IMR-90 (cell line): ENCODE data around the gene FOXI3. TPM values are rescaled to one million over a fixed set of nuclear protein-coding genes. Genes with fewer than 3 reads are reported as not detected.

Source experiments
- ATAC-seq: fragments of 200-7000 bp; cut with Tn5 transposase; 2 replicates; pipeline ENCODE4 v1.9.1; 2020; ENCODE audit warnings: low read depth, mild to moderate bottlenecking, moderate library complexity
- BruUV-seq: library from RNA; stranded (reverse); fragments of 400-500 nt; replicated peaks from 2 replicates; lab custom pipeline; 2021; lab: Mats Ljungman, UMichigan
- CTCF ChIA-PET: fragments of 300-600 bp; formaldehyde crosslinking; extraction: SDS; loops from one replicate; lab custom pipeline; 2021; ENCODE audit warnings: antibody characterized with exemption; lab: Yijun Ruan, JAX
- POLR2A ChIA-PET: fragments of 300-600 bp; sonication (Branson Sonifier 250); formaldehyde crosslinking; loops from one replicate; lab custom pipeline; 2022; ENCODE audit warnings: antibody characterized with exemption; ENCODE audit not compliant: unreplicated experiment; lab: Charles Lee
- DNase-seq: peaks from one replicate; pipeline ENCODE4 v3.0.0; 2013
- H2AFZ ChIP-seq: replicated peaks from 2 replicates; pipeline ENCODE3; 2013; ENCODE audit warnings: low read length, mild to moderate bottlenecking; ENCODE audit not compliant: poor library complexity
- H2AK5ac ChIP-seq: 2 replicates; pipeline ENCODE4 v1.6.1; 2013; ENCODE audit warnings: low read depth, low read length, inconsistent platforms
- H2AK9ac ChIP-seq: replicated peaks from 2 replicates; pipeline ENCODE3; 2013; ENCODE audit warnings: mild to moderate bottlenecking, low read depth, low read length, moderate library complexity; ENCODE audit not compliant: poor library complexity
- H2BK120ac ChIP-seq: 2 replicates; pipeline ENCODE4 v1.6.1; 2013; ENCODE audit warnings: low read depth, low read length, inconsistent platforms
- H2BK15ac ChIP-seq: 3 replicates; pipeline ENCODE4 v1.6.1; 2013; ENCODE audit warnings: low read depth, low read length, inconsistent platforms
- H2BK20ac ChIP-seq: 2 replicates; pipeline ENCODE4 v1.6.1; 2013; ENCODE audit warnings: low read depth, mild to moderate bottlenecking, inconsistent platforms, low read length, moderate library complexity
- H2BK5ac ChIP-seq: 2 replicates; pipeline ENCODE4 v1.6.1; 2013; ENCODE audit warnings: mild to moderate bottlenecking, low read depth, low read length, inconsistent platforms; ENCODE audit not compliant: poor library complexity, severe bottlenecking
- H3K14ac ChIP-seq: replicated peaks from 2 replicates; pipeline ENCODE4 v1.6.1; 2013; ENCODE audit warnings: low read depth, low read length, inconsistent platforms
- H3K18ac ChIP-seq: 2 replicates; pipeline ENCODE4 v1.6.1; 2013; ENCODE audit warnings: low read depth, low read length, control low read depth
- H3K23ac ChIP-seq: 2 replicates; pipeline ENCODE4 v1.6.1; 2013; ENCODE audit warnings: low read depth, low read length, inconsistent platforms
- H3K27ac ChIP-seq: 2 replicates; pipeline ENCODE4 v1.5.1; 2013; ENCODE audit warnings: mild to moderate bottlenecking, control low read depth, low read length; ENCODE audit not compliant: insufficient read depth
- H3K27me3 ChIP-seq: 2 replicates; pipeline ENCODE4 v1.6.1; 2013; ENCODE audit warnings: low read length; ENCODE audit not compliant: control insufficient read depth, insufficient read depth
- H3K36me3 ChIP-seq: 2 replicates; pipeline ENCODE4 v1.6.1; 2013; ENCODE audit warnings: low read length, mixed read lengths; ENCODE audit not compliant: control insufficient read depth, insufficient read depth
- H3K4ac ChIP-seq: 2 replicates; pipeline ENCODE4 v1.6.1; 2013; ENCODE audit warnings: low read depth, low read length, inconsistent platforms
- H3K4me1 ChIP-seq: 2 replicates; pipeline ENCODE4 v1.6.1; 2013; ENCODE audit warnings: low read length, mixed read lengths; ENCODE audit not compliant: control insufficient read depth, insufficient read depth
- H3K4me2 ChIP-seq: 2 replicates; pipeline ENCODE4 v1.6.1; 2013; ENCODE audit warnings: low read depth, mild to moderate bottlenecking, control low read depth, low read length, moderate library complexity
- H3K4me3 ChIP-seq: 2 replicates; pipeline ENCODE4 v1.5.1; 2013; ENCODE audit warnings: low read depth, mild to moderate bottlenecking, control low read depth, low read length, moderate library complexity; ENCODE audit not compliant: insufficient read depth
- H3K56ac ChIP-seq: 2 replicates; pipeline ENCODE4 v1.6.1; 2013; ENCODE audit warnings: low read length, inconsistent platforms; ENCODE audit not compliant: insufficient read depth; ENCODE audit errors: extremely low read depth
- H3K79me1 ChIP-seq, 2 experiments: 2 replicates each; pipeline ENCODE4 v1.6.1; 2013; ENCODE audit warnings: low read length in 2 of 2, inconsistent platforms in 1 of 2, low read depth in 1 of 2
- H3K9ac ChIP-seq: 2 replicates; pipeline ENCODE4 v1.6.1; 2013; ENCODE audit warnings: low read depth, low read length, control low read depth
- H3K9me1 ChIP-seq: 2 replicates; pipeline ENCODE4 v1.6.1; 2013; ENCODE audit warnings: low read length, inconsistent platforms; ENCODE audit not compliant: insufficient read depth
- H3K9me3 ChIP-seq: 2 replicates; pipeline ENCODE4 v1.6.1; 2013; ENCODE audit warnings: low read length; ENCODE audit not compliant: control insufficient read depth, insufficient read depth
- H4K20me1 ChIP-seq: 2 replicates; pipeline ENCODE4 v1.6.1; 2013; ENCODE audit warnings: low read length, inconsistent platforms; ENCODE audit not compliant: insufficient read depth
- H4K5ac ChIP-seq: 2 replicates; pipeline ENCODE4 v1.6.1; 2013; ENCODE audit warnings: mild to moderate bottlenecking, low read depth, low read length, control low read depth
- H4K8ac ChIP-seq, 2 experiments: 2 replicates each; pipeline ENCODE4 v1.6.1; 2013; ENCODE audit warnings: low read depth in 2 of 2, low read length in 2 of 2, control low read depth in 1 of 2, inconsistent platforms in 1 of 2
- H4K91ac ChIP-seq: 2 replicates; pipeline ENCODE4 v1.6.1; 2013; ENCODE audit warnings: low read depth, low read length, inconsistent platforms; ENCODE audit not compliant: insufficient read depth
- BHLHE40 ChIP-seq: fragments of 150-350 bp; IDR thresholded peaks from 2 replicates; pipeline ENCODE4 v1.6.1; 2016; ENCODE audit warnings: mild to moderate bottlenecking, low read depth, low read length
- CEBPB ChIP-seq: IDR thresholded peaks from 2 replicates; pipeline ENCODE4 v1.6.1; 2012; ENCODE audit warnings: low read depth, low read length, improper control_type of control experiment
- CHD1 ChIP-seq: IDR thresholded peaks from 2 replicates; pipeline ENCODE4 v1.6.1; 2012; ENCODE audit warnings: low read depth, low read length, improper control_type of control experiment
- ELK1 ChIP-seq: fragments of 150-350 bp; IDR thresholded peaks from 2 replicates; pipeline ENCODE4 v1.6.1; 2016; ENCODE audit warnings: low read depth, mild to moderate bottlenecking, low read length, moderate library complexity, borderline replicate concordance
- FOS ChIP-seq: fragments of 150-350 bp; IDR thresholded peaks from 2 replicates; pipeline ENCODE4 v1.6.1; 2016; ENCODE audit warnings: low read depth, low read length
- MAFK ChIP-seq: IDR thresholded peaks from 2 replicates; pipeline ENCODE4 v1.6.1; 2012; ENCODE audit warnings: low read depth, low read length, improper control_type of control experiment
- MAZ ChIP-seq: IDR thresholded peaks from 2 replicates; pipeline ENCODE4 v1.6.1; 2012; ENCODE audit warnings: low read depth, mild to moderate bottlenecking, low read length, improper control_type of control experiment, moderate library complexity, borderline replicate concordance
- MXI1 ChIP-seq: IDR thresholded peaks from 2 replicates; pipeline ENCODE4 v1.6.1; 2012; ENCODE audit warnings: low read depth, mild to moderate bottlenecking, low read length, moderate library complexity, borderline replicate concordance
- NFE2L2 ChIP-seq: fragments of 150-350 bp; IDR thresholded peaks from 2 replicates; pipeline ENCODE4 v1.6.1; 2016; ENCODE audit warnings: low read depth, mild to moderate bottlenecking, low read length
- POLR2A ChIP-seq: IDR thresholded peaks from 2 replicates; pipeline ENCODE4 v1.6.1; 2012; ENCODE audit warnings: mild to moderate bottlenecking, low read depth, low read length
- RAD21 ChIP-seq: IDR thresholded peaks from 2 replicates; pipeline ENCODE4 v1.6.1; 2012; ENCODE audit warnings: low read length, improper control_type of control experiment
- RCOR1 ChIP-seq: IDR thresholded peaks from 2 replicates; pipeline ENCODE4 v1.6.1; 2012; ENCODE audit warnings: mild to moderate bottlenecking, low read length, improper control_type of control experiment; ENCODE audit not compliant: insufficient replicate concordance
- RFX5 ChIP-seq: IDR thresholded peaks from 2 replicates; pipeline ENCODE4 v1.8.0; 2012; ENCODE audit warnings: low read depth, mild to moderate bottlenecking, low read length, moderate library complexity
- SMC3 ChIP-seq: fragments of 150-350 bp; IDR thresholded peaks from 2 replicates; pipeline ENCODE4 v1.6.1; 2016; ENCODE audit warnings: low read depth, mild to moderate bottlenecking, antibody characterized with exemption, low read length, moderate library complexity
- USF2 ChIP-seq: fragments of 150-350 bp; IDR thresholded peaks from 2 replicates; pipeline ENCODE4 v1.6.1; 2017; ENCODE audit warnings: mild to moderate bottlenecking, antibody characterized with exemption, low read length, low read depth
- WGBS, 2 experiments: methylation state at CpG; one replicate each; pipeline versions ENCODE4 v1.1.5 to v1.1.7; 2013; ENCODE audit warnings: missing lambda C conversion rate in 2 of 2; ENCODE audit not compliant: insufficient read length in 1 of 2; ENCODE audit errors: extremely low coverage in 2 of 2; 5-methylcytosine and 5-hydroxymethylcytosine counted together
- dilution Hi-C: fragments of 300-500 bp; cut with HindIII; formaldehyde crosslinking; loops from one replicate; pipeline ENCODE4 v1.14.3; 2018; ENCODE audit warnings: low sequenced_read_pairs; ENCODE audit not compliant: unreplicated experiment
- in situ Hi-C: fragments of 300-500 bp; cut with MboI; formaldehyde crosslinking; loops from 3 replicates; pipeline ENCODE4 v1.14.3; 2019; ENCODE audit warnings: low sequenced_read_pairs, inconsistent platforms, mixed read lengths
- intact Hi-C: fragments of 100-400 bp; cut with micrococcal nuclease; formaldehyde crosslinking; loops from 2 replicates; pipeline ENCODE4 v1.10.0; 2022
- polyA plus RNA-seq, 3 experiments: library from polyadenylated mRNA; depleted of rRNA; stranded (reverse); fragments of >200 nt; gene quantifications; 2 replicates each; pipeline ENCODE4 v1.2.3, GENCODE V29; 2012; ENCODE audit warnings: low replicate concordance in 1 of 3
- total RNA-seq: library from RNA; depleted of rRNA; stranded (reverse); fragments of >200 nt; gene quantifications from 2 replicates; pipeline ENCODE4 v1.2.3, GENCODE V29; 2012

FOXI3 gene
- total and polyA plus RNA-seq, 2 of the 4 experiments (the other 2 are of a cell fraction), result not detected

GRCh38 chr2:88450925-88451810 lies 1.3 kb downstream of the FOXI3 start:
- no peaks in the 10 kb centered on the region for H3K4me1 ChIP-seq
- WGBS, 2 experiments, result 5% methylated on average over 4 of the region's 18 CpGs; no CpG with 5 or more reads in 1 of the 2 experiments
- TF ChIP-seq RAD21 (no peak), MXI1 (no peak), CHD1 (no peak), POLR2A (no peak), MAFK (no peak), BHLHE40 (no peak), ELK1 (no peak), CEBPB (no peak), SMC3 (no peak), RCOR1 (no peak), USF2 (no peak), MAZ (no peak), RFX5 (no peak), NFE2L2 (no peak), FOS (no peak)

More at GRCh38 chr2:88450925-88451810, 1.3 kb downstream of the FOXI3 start:
- CTCF ChIA-PET, result no interaction called here
- no peak overlapping the region for H2BK5ac ChIP-seq
- peaks cover 3% of the 10 kb centered on the region; the same call in 1 of the 2 replicates for H3K9me3 ChIP-seq
- H3K4me3 ChIP-seq, result no peak overlapping the region
- H2BK15ac ChIP-seq, result no peak overlapping the region
- no peak overlapping the region for H3K9ac ChIP-seq
- peaks cover 43% of the 10 kb centered on the region for H3K27me3 ChIP-seq
- no peaks in the 10 kb centered on the region for H3K79me1 ChIP-seq
- no peaks in the 10 kb centered on the region for H3K9me1 ChIP-seq
- intact Hi-C loops (no loop called here), dilution Hi-C loops (no loop called here), in situ Hi-C loops (no loop called here)
- H3K14ac ChIP-seq, result no peak overlapping the region
- H2AK9ac ChIP-seq, result no peak overlapping the region
- H2BK20ac ChIP-seq, result no peak overlapping the region
- no peak overlapping the region for H4K91ac ChIP-seq
- no peak overlapping the region for H3K4ac ChIP-seq
- DNase-seq, result no peak
- no peak overlapping the region for H3K56ac ChIP-seq
- no peak overlapping the region for H3K4me2 ChIP-seq
- H2AFZ ChIP-seq, result no peak overlapping the region
- H3K36me3 ChIP-seq, result no peaks in the 10 kb centered on the region
- H3K18ac ChIP-seq, result no peak overlapping the region
- POLR2A ChIA-PET, result no interaction called here
- no peak overlapping the region for H2BK120ac ChIP-seq
- H3K27ac ChIP-seq, result no peak overlapping the region
- no peak overlapping the region for H3K23ac ChIP-seq
- H4K8ac ChIP-seq, result no peak overlapping the region
- BruUV-seq, result no TSS peak
- no peak overlapping the region for H2AK5ac ChIP-seq
- ATAC-seq, result no peak
- no peaks in the 10 kb centered on the region for H4K20me1 ChIP-seq
- no peak overlapping the region for H4K5ac ChIP-seq
